GM19238 (cell line): ENCODE results near the gene ANKDD1A.

ENCODE experiments used
- DNase-seq: peaks from one replicate; pipeline ENCODE4 v3.0.0; 2011; ENCODE audit warnings: low spot score; ENCODE audit not compliant: insufficient read length

ANKDD1A gene

GRCh38 chr15:64960153-64960552 is 48.5 kb downstream of the ANKDD1A start:
- no peak for DNase-seq

GRCh38 chr15:64961013-64961412 is 49.3 kb downstream of the ANKDD1A start:
- DNase-seq, result no peak

DNA sequence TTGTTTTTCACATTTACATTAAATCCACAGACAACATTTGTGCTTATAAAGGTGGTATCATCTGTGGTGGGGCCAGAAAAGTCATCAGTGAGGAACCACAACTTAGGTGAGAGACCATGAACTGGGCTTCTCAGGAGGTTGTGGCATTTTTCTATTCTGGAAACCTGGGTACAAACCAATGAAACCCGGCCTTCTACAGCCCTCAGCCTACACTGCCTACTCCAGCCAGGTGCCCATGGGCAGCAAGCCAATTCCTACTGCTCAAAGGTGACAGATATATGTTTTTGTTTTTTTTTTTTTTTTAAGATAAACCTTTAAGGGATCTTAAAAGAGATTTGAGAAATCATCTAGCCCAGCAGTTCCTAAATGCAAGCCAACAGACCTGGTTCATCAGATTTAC is 57.7 kb downstream of the ANKDD1A start:
- no peak for DNase-seq

GRCh38 chr15:64970698-64971097 is 59.0 kb downstream of the ANKDD1A start:
- no peak for DNase-seq

DNA sequence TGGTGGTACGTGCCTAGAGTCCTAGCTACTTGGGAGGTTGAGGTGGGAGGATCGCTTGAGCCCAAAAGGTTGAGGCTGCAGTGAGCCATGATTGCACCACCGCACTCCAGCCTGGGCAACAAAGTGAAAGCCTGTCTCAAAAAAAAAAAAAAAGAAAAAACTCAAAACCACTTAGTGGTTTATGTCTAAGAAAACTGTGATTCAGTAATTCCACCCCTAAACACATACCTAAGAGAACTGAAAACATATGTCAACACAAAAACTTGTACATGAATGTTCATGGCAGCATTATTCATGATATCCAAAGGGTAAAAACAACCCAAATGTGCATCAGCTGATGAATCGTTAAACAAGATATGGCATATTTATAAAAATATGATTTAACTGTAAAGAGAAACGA is 63.7 kb downstream of the ANKDD1A start:
- DNase-seq, result no peak

DNA sequence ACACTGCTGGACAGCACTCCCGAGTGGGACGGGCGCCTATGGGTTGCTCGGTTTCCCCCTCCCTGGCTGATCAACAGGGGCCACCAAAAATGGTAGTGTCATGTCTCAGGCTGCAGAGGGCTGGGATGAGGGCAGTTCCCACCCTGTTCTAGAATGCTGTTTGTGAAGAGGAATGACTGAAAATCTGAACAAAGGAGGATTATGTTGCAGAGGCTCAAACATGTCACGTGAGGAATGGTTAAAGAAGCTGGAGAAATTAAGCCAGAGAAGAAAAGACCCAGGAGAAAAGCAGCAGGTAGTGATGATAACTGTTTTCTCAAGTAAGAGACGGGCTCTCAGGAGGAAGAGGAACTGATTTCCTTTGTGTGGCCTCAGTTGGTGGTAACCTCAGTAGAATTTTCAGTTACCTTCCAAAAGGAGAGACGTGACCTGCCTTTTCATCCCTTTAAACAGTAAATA is 67.6 kb downstream of the ANKDD1A start:
- DNase-seq, result no peak

DNA sequence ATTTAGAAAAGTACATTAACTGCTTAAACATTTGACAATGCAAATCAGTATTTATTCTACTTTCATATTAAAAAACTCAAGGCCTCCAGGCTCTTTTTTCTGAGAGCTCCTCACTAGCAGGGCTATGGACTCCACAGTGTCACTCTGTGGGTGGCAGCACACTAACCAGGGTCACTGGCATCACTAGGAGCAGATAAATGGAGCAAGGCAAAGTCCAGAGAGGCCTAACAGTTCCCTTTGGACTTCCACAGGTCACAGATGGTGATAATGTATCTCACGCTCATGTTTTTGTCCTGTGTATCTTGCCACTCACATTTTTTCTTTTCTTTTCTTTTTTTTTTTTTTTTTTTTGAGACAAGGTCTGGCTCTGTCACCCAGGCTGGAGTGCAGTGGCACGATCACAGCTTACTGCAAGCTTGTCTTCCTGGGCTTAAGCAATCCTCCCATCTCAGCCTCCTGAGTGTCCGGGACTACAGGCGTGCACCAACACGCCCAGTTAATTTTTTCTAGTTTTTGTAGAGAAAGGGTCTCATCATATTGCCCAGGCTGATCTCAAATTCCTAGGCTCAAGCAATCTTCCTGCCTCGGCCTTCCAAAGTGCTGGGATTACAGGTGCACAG is 70.2 kb downstream of the ANKDD1A start:
- DNase-seq, result no peak

- no peak for DNase-seq
Measured at GRCh38 chr15:64982472-64982871, 70.8 kb downstream of the ANKDD1A start.

- peak; percentile 2 for DNase-seq
Measured at GRCh38 chr15:64985366-64986033, 73.8 kb downstream of the ANKDD1A start.

DNA sequence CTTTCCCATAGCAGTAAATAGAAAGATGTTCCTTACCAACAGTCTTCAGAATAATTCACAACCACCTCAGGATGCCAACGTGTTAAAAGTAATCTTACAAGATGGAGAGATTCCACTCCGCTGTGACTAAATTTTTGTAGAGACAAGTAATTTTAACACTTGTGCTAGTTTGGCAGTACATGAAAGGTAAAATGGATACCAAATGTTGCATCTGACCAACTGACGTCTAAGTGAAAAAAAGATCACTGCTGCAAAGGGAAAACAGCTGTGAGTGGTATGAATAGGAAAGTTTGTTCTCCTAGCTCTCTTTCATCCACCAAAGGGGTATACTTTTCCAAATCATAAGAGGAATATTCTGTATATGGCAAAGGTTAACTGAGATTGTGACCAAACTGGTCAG is 75.4 kb downstream of the ANKDD1A start:
- no peak for DNase-seq

DNA sequence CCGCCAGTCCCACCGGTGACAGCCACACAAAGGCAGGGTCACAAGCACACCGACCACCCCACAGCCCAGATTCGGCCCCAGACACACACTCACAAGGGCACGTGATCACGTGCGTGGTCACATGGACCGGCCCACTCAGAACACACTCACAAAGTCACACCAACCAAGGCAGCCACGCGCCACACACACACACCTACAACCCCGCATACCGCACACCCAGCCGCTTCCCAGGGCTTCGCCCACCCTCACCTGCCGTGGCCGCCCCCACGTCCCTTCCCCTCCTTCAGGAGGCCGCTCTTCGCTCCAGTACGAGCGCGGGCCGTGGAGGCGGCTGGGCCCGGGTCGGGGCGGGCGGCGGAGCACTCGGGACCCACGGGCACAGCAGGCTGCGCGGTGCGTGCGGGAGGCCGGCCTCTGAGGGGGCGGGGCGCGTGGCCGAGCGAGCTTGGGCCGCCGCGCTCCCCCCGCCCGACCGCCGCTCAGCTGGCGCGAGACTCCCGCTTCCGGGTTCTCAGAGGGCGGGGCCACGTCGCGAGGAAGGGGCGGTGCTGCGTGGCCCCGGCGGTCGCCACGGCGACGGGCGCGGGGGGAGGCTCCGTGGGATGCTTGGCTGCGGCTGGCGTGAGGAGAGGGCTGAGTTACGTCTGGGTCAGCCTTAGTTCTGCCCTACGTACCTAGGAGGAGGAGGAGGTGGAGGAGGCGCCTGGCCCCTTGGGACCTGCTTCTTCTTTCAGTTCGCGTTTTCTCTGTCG is 77.9 kb downstream of the ANKDD1A start, which contains the start of gene SPG21:
SPG21 (minus strand) TSS at position 499 of the 752 bp plus-strand sequence. CDS start 6,345 bp downstream, outside the sequence.
- peak; percentile 88 for DNase-seq

DNA sequence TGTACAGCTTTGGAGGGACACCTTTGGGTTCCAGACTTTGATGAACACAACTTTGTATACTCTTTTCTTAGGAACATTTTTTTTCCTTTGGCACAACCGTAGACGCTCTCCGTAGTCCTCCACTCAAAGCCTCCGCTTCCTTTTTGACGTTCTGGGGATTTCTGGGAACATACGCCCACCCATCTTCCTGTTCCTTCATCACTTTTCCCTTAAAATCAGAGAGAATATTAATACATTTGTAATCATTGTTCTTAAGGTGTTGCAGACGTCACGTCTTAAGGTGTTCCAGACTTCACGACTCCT is 78.4 kb downstream of the ANKDD1A start:
- DNase-seq, result no peak

DNA sequence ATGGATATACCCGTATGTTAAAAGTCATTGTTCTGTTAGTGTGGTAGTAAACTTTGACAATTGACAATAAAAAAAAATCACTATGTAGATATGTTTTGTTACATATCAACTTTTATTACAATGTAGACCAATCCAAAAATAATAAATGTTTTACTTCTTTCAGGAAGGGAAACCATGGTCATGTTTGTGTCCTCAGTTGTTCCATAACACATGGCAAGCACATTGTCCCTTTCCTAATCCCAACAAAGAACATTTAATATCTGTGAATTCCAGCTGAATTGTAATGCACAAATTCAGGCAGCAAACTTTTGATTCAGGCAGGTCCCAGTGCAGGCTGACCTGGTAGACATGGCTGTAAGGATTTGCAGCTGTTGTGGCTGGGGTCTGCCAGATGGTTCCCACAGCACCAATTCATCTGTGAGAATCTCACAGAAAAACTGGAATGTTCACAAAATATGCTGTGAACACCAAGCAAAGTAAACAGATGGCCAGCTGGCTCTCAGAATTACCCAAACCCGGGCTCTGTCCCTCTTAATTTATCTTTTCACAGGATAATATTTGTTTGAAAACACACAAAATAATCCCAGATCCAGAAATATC is 79.9 kb downstream of the ANKDD1A start:
- DNase-seq, result no peak

DNA sequence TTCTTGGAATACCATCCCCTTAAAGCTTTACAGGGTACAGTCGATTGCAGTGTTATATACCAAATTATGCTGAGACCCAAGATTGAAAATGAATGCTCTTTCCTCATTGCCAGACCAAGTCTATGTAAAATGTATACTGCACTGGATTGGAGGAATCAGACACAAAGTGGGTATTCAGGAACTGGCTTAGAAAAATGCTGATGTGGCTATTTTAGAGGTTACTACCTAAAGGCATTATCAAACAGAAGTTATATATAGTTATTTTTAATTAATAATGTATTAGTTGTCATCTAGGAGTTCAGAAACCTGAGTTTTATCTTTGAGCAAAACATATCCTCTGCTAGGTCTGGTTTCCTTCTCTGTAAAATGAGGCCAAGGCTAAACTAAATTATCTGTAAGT is 81.6 kb downstream of the ANKDD1A start:
- no peak for DNase-seq

DNA sequence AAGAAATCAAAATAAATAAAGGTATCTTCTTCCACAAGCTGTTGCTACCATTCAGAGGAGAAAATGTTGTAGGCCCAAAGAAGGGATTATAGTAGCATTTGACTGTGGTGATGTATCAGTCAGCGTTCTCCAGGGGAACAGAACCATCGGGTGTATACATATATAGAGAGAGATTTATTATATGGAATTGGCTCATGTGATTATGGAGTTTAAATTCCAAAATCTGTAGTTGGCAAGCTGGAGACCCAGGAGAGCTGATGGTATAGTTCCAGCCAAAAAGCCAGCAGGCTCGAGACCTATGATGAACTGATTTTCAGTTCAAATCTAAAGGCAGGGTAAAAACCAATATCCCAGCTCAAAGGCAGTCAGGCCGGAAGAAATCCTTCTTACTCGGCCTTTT is 85.4 kb downstream of the ANKDD1A start:
- DNase-seq, result no peak

- no peak for DNase-seq
Measured at GRCh38 chr15:64997745-64998375, 86.2 kb downstream of the ANKDD1A start.

DNA sequence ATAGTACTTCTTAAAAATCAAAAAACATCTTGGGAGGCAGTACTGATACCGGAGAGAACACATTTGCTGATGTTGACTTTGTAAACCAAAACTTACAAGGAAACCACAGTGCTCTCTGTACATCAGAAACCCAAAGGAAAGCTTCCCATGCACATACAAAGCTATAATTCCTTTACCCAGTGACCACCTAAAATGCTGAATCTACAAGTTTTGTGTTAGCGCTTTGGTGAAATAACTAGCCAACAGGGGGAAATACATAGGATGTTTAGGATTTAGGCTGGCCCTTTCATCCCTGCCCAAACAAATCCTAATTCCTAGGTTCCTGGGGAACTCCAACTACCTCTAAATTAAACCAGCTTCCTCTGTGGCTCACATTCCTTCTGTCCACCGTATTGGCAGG is 93.3 kb downstream of the ANKDD1A start:
- DNase-seq, result no peak

DNA sequence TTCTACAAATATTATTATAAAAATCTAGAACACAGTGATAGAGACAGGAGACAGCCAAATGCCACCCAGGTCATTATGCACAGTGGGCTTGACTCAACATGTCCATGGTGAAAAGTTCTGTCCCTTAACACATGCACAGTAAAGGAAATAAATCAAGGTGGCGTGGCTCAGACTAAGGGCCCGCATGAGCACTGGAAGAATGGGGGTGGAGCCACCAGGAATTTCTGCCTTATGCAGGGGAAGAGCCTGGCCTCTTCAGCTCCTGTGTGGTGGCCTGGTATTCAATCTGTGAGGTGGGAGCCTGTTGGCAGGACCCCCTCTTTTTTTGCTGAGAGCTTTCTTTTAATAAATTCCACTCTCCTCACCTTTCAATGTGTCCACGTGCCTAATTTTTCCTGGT is 95.2 kb downstream of the ANKDD1A start:
- DNase-seq, result no peak
